GM12801 (cell line): ENCODE data around the gene SPAG5.

Experiments
- CTCF ChIP-seq: IDR thresholded peaks from one replicate; pipeline ENCODE4 v1.5.1; 2011; ENCODE audit warnings: control low read depth; ENCODE audit not compliant: insufficient read length; ENCODE audit errors: extremely low read depth

The SPAG5 gene

GRCh38 chr17:28618464-28618863, 19.6 kb upstream of the SPAG5 start:
- TF ChIP-seq CTCF: no peak

- TF ChIP-seq CTCF: no peak
Observed at GRCh38 chr17:28616281-28616680, 17.5 kb upstream of the SPAG5 start.

GRCh38 chr17:28615260-28615940, 16.6 kb upstream of the SPAG5 start:
- TF ChIP-seq CTCF: no peak

GRCh38 chr17:28613931-28614381, 15.1 kb upstream of the SPAG5 start, which contains the start of gene RSKR:
RSKR (minus strand) TSS chr17:28614185; CDS start chr17:28614161, 24 bp downstream.
- no peak for TF ChIP-seq CTCF

- no peak for TF ChIP-seq CTCF
Observed at GRCh38 chr17:28612936-28613872, 14.4 kb upstream of the SPAG5 start.

GRCh38 chr17:28612531-28612930, 13.7 kb upstream of the SPAG5 start:
- TF ChIP-seq CTCF: no peak

- no peak for TF ChIP-seq CTCF
Observed at GRCh38 chr17:28610376-28610775, 11.6 kb upstream of the SPAG5 start.
